Ovary (tissue), 3 donors: ENCODE measurements around the gene TSTD2.

Experiments used
- EP300 ChIP-seq: sonication (generic); formaldehyde crosslinking; IDR thresholded peaks from one replicate; pipeline ENCODE4 v1.6.1; 2017; ENCODE audit warnings: antibody characterized with exemption
- POLR2A ChIP-seq: fragments of 450-650 bp; IDR thresholded peaks from one replicate; pipeline ENCODE4 v1.6.1; 2017; ENCODE audit warnings: antibody characterized with exemption, mild to moderate bottlenecking, moderate library complexity
- TF ChIP-seq, protein P1 (sequence below), 3 donors: fragments of 450-650 bp in 2 of 3; fragments of 200-600 bp in 1 of 3; IDR thresholded peaks; one replicate each; pipeline versions ENCODE4 v1.5.1 to v1.8.0; 2016 to 2022; ENCODE audit warnings: antibody characterized with exemption in 3 of 3, mild to moderate bottlenecking in 1 of 3
- donor health status: DM: no; HTN: no; CAD: no.

DNA sequence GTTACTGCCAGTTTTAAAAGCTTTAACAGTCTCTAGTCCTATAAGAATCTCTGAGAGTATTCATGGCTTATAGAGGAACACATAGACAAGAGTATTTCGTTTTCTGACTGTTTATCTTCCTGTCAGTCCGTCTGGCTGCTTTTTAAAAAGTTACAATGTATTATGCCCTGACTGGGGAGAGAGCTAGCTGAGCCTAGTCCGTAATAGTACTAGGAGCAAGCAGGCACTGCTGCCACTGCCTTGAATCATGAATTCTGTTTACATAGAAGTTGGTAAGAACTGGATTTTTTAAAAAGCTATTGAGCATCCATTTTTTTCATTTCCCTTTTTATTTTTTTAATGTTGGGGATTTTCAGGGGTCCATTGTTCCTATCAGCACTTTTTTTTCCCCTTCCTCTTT, 37.4 kb upstream of the TSTD2 start:
- TF ChIP-seq EP300 (no peak), POLR2A (no peak)
- TF ChIP-seq, protein P1, sequence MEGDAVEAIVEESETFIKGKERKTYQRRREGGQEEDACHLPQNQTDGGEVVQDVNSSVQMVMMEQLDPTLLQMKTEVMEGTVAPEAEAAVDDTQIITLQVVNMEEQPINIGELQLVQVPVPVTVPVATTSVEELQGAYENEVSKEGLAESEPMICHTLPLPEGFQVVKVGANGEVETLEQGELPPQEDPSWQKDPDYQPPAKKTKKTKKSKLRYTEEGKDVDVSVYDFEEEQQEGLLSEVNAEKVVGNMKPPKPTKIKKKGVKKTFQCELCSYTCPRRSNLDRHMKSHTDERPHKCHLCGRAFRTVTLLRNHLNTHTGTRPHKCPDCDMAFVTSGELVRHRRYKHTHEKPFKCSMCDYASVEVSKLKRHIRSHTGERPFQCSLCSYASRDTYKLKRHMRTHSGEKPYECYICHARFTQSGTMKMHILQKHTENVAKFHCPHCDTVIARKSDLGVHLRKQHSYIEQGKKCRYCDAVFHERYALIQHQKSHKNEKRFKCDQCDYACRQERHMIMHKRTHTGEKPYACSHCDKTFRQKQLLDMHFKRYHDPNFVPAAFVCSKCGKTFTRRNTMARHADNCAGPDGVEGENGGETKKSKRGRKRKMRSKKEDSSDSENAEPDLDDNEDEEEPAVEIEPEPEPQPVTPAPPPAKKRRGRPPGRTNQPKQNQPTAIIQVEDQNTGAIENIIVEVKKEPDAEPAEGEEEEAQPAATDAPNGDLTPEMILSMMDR (IDR thresholded peaks at IDR 0.05) = no peak
